Measurements from ENCODE around the gene TCF4.

The TCF4 gene

DNA sequence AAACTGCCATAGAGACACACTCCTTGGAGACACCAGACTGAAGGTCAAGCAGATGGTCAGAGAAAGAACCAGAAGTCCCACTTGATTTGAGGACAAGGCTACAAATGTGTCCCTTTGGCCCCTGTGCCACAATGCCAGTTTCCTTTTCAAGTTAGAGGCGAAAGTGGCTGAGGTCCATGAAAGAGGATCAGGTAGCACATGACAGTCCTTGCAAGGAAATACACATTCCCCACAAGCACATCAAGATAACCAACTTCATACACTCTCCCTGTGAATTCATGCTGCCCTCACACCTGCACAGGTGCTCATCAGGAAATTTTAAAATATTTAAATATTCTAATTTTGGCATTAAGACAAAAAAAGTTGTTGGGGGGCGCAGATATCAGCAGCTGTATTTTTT lies 218.6 kb downstream of the TCF4 start:
- H3K36me3 ChIP-seq (ENCODE audit: insufficient read depth, low read length): no peaks in the 10 kb centered on the region
- H3K9ac ChIP-seq (ENCODE audit: low read depth, low read length): no peak overlapping the region
- no peaks in the 10 kb centered on the region for H3K27me3 ChIP-seq (ENCODE audit: control insufficient read depth, insufficient read depth, low read length)
- no peak overlapping the region for H3K4me2 ChIP-seq (ENCODE audit: low read length)
- H3K4me1 ChIP-seq (ENCODE audit: control insufficient read depth, insufficient read depth, low read length): no peaks in the 10 kb centered on the region
- no peak overlapping the region for H3K4me3 ChIP-seq (ENCODE audit: low read length)
- no peaks in the 10 kb centered on the region for H3K9me3 ChIP-seq (replicated peaks; ENCODE audit: low read length)

DNA sequence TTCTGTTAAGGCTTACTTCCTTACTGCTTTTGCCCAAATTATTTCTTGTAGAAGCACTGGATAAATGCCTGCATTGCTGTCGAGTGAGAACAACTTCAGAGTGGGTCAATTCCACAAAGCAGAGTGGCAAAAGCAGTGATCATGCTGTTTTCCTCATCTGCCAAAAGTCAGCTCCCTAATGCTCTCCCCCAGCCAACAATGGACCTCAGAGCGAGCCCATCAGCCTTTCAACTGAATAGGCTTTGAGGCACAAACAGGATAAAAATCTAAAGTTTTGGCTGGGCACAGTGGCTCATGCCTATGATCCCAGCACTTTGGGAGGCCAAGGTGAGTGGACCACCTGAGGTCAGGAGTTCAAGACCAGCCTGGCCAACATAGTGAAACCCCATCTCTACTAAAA lies 222.7 kb downstream of the TCF4 start:
- Histone ChIP-seq H3K27me3 (ENCODE audit: control insufficient read depth, insufficient read depth, low read length) (no peaks in the 10 kb centered on the region), H3K9ac (ENCODE audit: low read depth, low read length) (no peak overlapping the region), H3K4me2 (ENCODE audit: low read length) (no peak overlapping the region), H3K4me1 (ENCODE audit: control insufficient read depth, insufficient read depth, low read length) (no peaks in the 10 kb centered on the region), H3K36me3 (ENCODE audit: insufficient read depth, low read length) (no peaks in the 10 kb centered on the region), H3K9me3 (replicated peaks; ENCODE audit: low read length) (no peaks in the 10 kb centered on the region), H3K4me3 (ENCODE audit: low read length) (no peak overlapping the region)

DNA sequence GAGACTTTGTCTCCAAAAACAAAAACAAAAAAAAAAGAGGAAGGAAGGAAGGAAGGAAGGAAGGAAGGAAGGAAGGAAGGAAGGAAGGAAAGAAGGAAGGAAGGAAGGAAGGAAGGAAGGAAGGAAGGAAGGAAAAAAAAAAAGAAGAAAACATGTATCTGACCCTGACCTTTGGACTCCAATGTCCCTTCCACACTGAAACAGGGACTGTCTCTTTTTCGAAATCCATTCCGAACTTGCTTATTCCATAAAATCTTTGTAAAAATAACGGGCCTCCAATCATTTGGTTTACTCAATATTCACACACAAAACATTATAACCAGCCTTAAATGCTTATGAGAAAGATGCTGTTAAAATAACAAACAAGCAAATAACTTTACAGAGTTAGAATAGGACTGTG lies 225.7 kb downstream of the TCF4 start:
- no peak overlapping the region for H3K4me2 ChIP-seq (ENCODE audit: low read length)
- no peaks in the 10 kb centered on the region for H3K9me3 ChIP-seq (replicated peaks; ENCODE audit: low read length)
- no peak overlapping the region for H3K4me3 ChIP-seq (ENCODE audit: low read length)
- H3K4me1 ChIP-seq (ENCODE audit: control insufficient read depth, insufficient read depth, low read length): no peaks in the 10 kb centered on the region
- no peaks in the 10 kb centered on the region for H3K36me3 ChIP-seq (ENCODE audit: insufficient read depth, low read length)
- no peak overlapping the region for H3K9ac ChIP-seq (ENCODE audit: low read depth, low read length)
- H3K27me3 ChIP-seq (ENCODE audit: control insufficient read depth, insufficient read depth, low read length): no peaks in the 10 kb centered on the region

DNA sequence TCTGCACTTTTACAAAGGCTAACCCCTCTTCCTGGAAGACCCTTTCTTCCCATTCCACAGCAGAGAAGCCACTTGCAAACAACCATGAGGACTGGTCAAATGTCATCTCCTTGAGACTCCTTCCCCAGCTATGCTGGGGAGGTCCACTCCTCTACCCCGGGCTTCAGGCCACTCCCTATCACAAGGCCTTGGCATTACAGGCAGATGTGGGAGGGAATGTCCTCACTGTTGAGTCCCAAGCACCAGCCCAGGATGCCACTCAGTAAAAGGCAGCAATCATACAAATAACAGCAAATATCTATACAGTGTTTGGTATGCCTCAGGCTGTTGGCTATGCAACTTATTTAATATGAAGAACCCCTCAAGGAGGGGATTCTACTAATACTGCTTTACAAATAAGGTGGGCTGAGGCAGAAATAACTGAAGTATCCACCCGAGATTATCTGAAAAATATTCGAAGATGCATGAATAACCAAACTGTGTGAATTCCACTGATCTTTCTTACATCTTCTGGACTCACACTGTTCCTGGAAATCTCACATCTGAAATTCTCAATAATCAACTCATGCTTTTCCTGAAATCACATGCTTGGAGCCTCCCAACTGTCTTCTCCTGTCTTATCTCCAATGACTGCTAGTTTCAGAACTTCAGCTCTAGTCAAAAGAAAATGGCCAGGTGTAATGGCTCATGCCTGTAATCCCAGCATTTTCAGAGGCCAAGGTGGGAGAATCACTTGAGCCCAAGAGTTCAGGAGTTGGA lies 226.3 kb downstream of the TCF4 start:
- no peaks in the 10 kb centered on the region for H3K9me3 ChIP-seq (replicated peaks; ENCODE audit: low read length)
- H3K9ac ChIP-seq (ENCODE audit: low read depth, low read length): no peak overlapping the region
- H3K4me3 ChIP-seq (ENCODE audit: low read length): no peak overlapping the region
- H3K4me1 ChIP-seq (ENCODE audit: control insufficient read depth, insufficient read depth, low read length): no peaks in the 10 kb centered on the region
- no peaks in the 10 kb centered on the region for H3K36me3 ChIP-seq (ENCODE audit: insufficient read depth, low read length)
- no peaks in the 10 kb centered on the region for H3K27me3 ChIP-seq (ENCODE audit: control insufficient read depth, insufficient read depth, low read length)
- no peak overlapping the region for H3K4me2 ChIP-seq (ENCODE audit: low read length)

DNA sequence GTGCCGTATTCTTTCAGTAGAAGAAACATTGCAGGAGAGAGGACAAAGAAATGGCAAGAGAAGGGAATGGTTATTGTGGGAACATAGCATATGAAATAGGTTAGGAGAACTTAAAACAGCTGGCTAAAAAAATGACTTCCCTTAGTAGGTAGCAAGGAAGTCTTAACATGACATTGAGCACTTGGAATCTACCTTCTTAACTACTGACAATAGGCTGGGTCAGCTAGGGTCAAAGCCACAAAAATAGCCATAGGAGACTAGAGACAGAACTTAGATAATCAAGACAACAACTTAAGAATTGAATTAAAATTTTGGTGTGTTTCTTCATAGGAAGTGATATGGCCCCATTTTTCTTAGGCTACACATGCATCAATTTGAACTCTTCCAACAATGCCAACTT lies 227.9 kb downstream of the TCF4 start:
- H3K4me1 ChIP-seq (ENCODE audit: control insufficient read depth, insufficient read depth, low read length): no peaks in the 10 kb centered on the region
- no peaks in the 10 kb centered on the region for H3K9me3 ChIP-seq (replicated peaks; ENCODE audit: low read length)
- no peaks in the 10 kb centered on the region for H3K27me3 ChIP-seq (ENCODE audit: control insufficient read depth, insufficient read depth, low read length)
- H3K4me2 ChIP-seq (ENCODE audit: low read length): no peak overlapping the region
- H3K4me3 ChIP-seq (ENCODE audit: low read length): no peak overlapping the region
- H3K9ac ChIP-seq (ENCODE audit: low read depth, low read length): no peak overlapping the region
- no peaks in the 10 kb centered on the region for H3K36me3 ChIP-seq (ENCODE audit: insufficient read depth, low read length)

DNA sequence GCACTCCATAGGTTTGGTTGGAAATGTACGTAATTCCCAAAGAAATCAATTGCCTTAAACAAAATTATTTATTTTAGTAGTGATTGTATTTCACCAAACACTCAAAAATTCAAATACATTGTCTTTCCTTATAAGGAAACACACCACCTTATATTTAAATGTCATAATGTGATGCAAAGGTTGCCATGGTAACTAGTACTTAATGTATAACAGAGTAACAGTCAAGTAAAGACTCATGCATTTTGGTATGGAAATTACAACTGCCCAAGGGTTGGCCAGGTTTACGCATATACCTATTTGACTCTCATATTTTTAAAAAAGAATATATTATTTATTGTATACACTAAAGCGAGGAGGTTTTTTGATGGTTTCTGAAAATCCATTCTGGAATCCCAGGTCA lies 231.2 kb downstream of the TCF4 start:
- no peaks in the 10 kb centered on the region for H3K36me3 ChIP-seq (ENCODE audit: insufficient read depth, low read length)
- H3K4me1 ChIP-seq (ENCODE audit: control insufficient read depth, insufficient read depth, low read length): no peaks in the 10 kb centered on the region
- no peaks in the 10 kb centered on the region for H3K27me3 ChIP-seq (ENCODE audit: control insufficient read depth, insufficient read depth, low read length)
- no peak overlapping the region for H3K9ac ChIP-seq (ENCODE audit: low read depth, low read length)
- no peak overlapping the region for H3K4me3 ChIP-seq (ENCODE audit: low read length)
- no peak overlapping the region for H3K4me2 ChIP-seq (ENCODE audit: low read length)
- H3K9me3 ChIP-seq (replicated peaks; ENCODE audit: low read length): no peaks in the 10 kb centered on the region

DNA sequence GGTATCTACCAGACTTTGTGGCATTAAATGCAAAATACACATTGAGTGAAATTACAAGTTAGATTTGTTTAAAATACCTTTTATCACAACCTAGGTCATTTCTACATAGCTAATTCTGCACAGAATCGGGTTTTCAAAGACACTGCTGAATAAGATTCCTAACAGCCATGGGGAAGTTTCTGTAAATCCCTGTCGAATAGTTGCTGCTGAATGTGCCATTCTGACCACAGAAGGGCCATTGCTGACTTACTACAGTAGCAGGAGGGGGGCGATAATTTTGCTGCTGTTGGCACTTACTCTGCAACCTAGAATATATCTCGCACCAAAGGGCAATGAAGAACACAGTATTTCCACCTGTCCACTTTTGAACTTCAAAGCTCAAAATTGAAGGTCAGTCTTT lies 232.8 kb downstream of the TCF4 start:
- Histone ChIP-seq H3K4me2 (ENCODE audit: low read length) (no peak overlapping the region), H3K27me3 (ENCODE audit: control insufficient read depth, insufficient read depth, low read length) (no peaks in the 10 kb centered on the region), H3K9ac (ENCODE audit: low read depth, low read length) (no peak overlapping the region), H3K9me3 (replicated peaks; ENCODE audit: low read length) (no peaks in the 10 kb centered on the region), H3K36me3 (ENCODE audit: insufficient read depth, low read length) (no peaks in the 10 kb centered on the region), H3K4me3 (ENCODE audit: low read length) (no peak overlapping the region), H3K4me1 (ENCODE audit: control insufficient read depth, insufficient read depth, low read length) (peaks cover 9% of the 10 kb centered on the region)

DNA sequence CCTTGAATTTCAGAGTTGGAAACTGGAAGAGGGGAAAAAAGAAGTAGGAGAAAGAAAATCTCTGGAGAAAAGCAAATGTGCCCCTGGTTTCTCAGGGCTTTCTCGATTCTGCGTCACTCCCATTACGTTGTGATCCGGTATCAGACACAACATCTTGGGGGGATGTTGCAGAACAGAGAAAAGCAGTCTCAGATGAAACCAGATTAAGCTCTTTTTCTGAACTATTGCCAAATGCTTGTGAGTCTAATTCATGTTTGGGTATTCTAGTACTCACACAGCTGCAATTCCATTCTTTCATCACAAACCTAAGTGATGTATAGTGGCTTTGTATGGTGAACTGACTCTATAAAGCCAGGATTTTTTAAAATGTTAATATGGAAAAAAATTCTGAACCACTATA lies 233.2 kb downstream of the TCF4 start:
- peaks cover 9% of the 10 kb centered on the region for H3K4me1 ChIP-seq (ENCODE audit: control insufficient read depth, insufficient read depth, low read length)

DNA sequence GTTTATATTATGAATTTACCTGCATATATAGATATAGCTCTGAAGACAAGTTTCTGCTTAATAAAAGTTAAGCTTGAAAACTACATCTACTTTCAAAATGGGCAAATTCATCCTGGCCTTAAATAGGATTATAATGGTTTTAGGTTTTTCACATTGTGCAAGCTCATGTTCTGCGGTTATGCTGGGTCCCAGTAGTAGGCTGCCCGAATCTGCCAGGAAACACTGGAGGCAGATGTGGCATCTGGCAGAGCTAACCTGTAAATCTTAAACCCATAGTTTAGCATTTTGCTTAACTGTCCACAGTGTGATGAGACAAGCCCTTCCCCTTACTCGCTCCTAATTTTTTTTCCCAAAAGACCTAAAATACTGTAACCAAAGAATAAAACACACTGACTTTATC lies 234.2 kb downstream of the TCF4 start:
- Histone ChIP-seq H3K4me3 (ENCODE audit: low read length) (no peak overlapping the region), H3K4me2 (ENCODE audit: low read length) (no peak overlapping the region), H3K9me3 (replicated peaks; ENCODE audit: low read length) (no peaks in the 10 kb centered on the region), H3K4me1 (ENCODE audit: control insufficient read depth, insufficient read depth, low read length) (peaks cover 9% of the 10 kb centered on the region), H3K9ac (ENCODE audit: low read depth, low read length) (no peak overlapping the region), H3K36me3 (ENCODE audit: insufficient read depth, low read length) (no peaks in the 10 kb centered on the region), H3K27me3 (ENCODE audit: control insufficient read depth, insufficient read depth, low read length) (no peaks in the 10 kb centered on the region)

More for the DNA sequence above, 233.2 kb downstream of the TCF4 start:
- Histone ChIP-seq H3K4me2 (ENCODE audit: low read length) (no peak overlapping the region), H3K9ac (ENCODE audit: low read depth, low read length) (no peak overlapping the region), H3K36me3 (ENCODE audit: insufficient read depth, low read length) (no peaks in the 10 kb centered on the region), H3K27me3 (ENCODE audit: control insufficient read depth, insufficient read depth, low read length) (no peaks in the 10 kb centered on the region), H3K4me3 (ENCODE audit: low read length) (no peak overlapping the region), H3K9me3 (replicated peaks; ENCODE audit: low read length) (no peaks in the 10 kb centered on the region)

DNA sequence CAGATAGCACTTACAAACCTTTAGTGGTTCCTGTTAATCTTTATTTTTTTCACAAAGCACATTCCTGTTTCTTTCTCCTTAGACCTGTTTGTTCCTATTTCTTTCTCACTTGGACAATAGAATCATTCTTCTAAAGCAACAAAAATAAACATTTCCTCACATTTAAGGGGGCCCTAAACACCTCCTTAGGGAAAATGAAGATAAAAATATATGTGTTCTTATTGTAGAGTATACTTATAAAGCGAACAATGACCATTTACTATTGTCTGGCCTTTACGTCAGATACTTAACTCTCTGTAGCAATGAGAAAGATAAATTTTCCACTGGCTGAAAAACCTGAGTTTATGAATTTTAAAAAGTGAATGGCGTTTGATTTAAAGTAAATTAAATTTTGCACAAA lies 234.6 kb downstream of the TCF4 start:
- no peaks in the 10 kb centered on the region for H3K9me3 ChIP-seq (replicated peaks; ENCODE audit: low read length)
- H3K36me3 ChIP-seq (ENCODE audit: insufficient read depth, low read length): no peaks in the 10 kb centered on the region
- H3K4me2 ChIP-seq (ENCODE audit: low read length): no peak overlapping the region
- peaks cover 9% of the 10 kb centered on the region for H3K4me1 ChIP-seq (ENCODE audit: control insufficient read depth, insufficient read depth, low read length)
- no peaks in the 10 kb centered on the region for H3K27me3 ChIP-seq (ENCODE audit: control insufficient read depth, insufficient read depth, low read length)
- no peak overlapping the region for H3K9ac ChIP-seq (ENCODE audit: low read depth, low read length)
- H3K4me3 ChIP-seq (ENCODE audit: low read length): no peak overlapping the region

DNA sequence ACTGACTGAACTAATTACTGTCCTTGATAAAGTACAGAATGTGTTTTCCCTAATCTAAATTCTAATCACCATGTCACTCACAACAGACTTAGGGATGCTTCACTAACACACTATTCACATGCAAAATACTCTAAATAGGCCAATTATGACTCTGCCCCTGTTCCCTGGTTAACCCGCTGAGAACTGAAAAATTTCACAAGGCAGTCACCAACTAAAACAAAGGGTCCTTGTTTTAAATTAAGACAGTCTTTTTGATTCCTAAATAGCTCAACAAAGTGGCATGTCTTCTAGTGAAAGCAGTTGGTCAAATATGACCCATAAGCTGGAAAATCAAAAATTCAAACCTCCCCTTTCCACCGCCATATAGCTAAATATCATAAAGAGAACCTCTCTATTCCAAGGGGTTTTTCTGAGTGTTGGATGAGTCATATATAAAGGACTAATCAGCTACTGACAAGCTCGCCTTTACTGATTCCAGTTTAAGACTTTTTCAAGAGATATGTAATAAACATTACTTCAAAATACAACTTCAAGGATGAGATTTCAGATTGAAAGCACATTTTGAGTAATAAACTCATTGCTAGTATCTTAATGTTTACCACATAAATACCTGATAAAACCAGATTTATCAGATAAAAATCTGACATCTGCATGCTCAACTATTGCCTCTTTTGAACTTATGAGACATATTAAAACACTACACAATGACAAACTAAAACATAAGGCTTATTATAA lies 235.8 kb downstream of the TCF4 start:
- Histone ChIP-seq H3K36me3 (ENCODE audit: insufficient read depth, low read length) (no peaks in the 10 kb centered on the region), H3K27me3 (ENCODE audit: control insufficient read depth, insufficient read depth, low read length) (no peaks in the 10 kb centered on the region), H3K9me3 (replicated peaks; ENCODE audit: low read length) (no peaks in the 10 kb centered on the region), H3K9ac (ENCODE audit: low read depth, low read length) (no peak overlapping the region), H3K4me2 (ENCODE audit: low read length) (no peak overlapping the region), H3K4me3 (ENCODE audit: low read length) (no peak overlapping the region), H3K4me1 (ENCODE audit: control insufficient read depth, insufficient read depth, low read length) (peaks cover 9% of the 10 kb centered on the region)

DNA sequence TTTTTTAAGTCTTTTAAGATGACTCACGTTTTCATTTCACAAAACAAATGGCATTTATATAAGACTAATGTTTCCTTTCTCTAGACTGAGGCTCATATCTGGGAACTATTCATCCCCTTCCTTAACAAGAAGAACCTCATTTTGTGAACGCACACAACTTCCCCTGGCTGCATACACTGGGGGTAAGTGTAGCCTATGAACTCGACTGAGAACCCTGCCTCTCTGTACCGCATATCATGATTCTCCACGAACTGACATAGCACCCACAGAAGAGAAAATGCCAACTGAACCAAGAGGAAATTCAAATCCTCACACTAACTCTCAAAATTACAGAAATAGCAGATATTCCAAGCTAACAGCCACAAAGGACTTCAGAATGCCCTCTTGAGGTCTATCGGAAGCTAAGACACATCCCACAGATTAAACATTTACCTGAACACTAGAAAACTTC lies 236.7 kb downstream of the TCF4 start:
- Histone ChIP-seq H3K4me3 (ENCODE audit: low read length) (no peak overlapping the region), H3K9me3 (replicated peaks; ENCODE audit: low read length) (no peaks in the 10 kb centered on the region), H3K27me3 (ENCODE audit: control insufficient read depth, insufficient read depth, low read length) (no peaks in the 10 kb centered on the region), H3K4me1 (ENCODE audit: control insufficient read depth, insufficient read depth, low read length) (peaks cover 9% of the 10 kb centered on the region), H3K9ac (ENCODE audit: low read depth, low read length) (no peak overlapping the region), H3K4me2 (ENCODE audit: low read length) (peak overlapping the region; percentile 49), H3K36me3 (ENCODE audit: insufficient read depth, low read length) (no peaks in the 10 kb centered on the region)

Data from skeletal muscle satellite cell (primary cell).